Measurements from ENCODE around the gene AMER3. TPM values are rescaled to one million over a fixed set of nuclear protein-coding genes. Genes with fewer than 3 reads are reported as not detected.

The AMER3 gene
- total RNA-seq, 1 experiment from 2014 or later = 0.79 TPM

- Mint-ChIP-seq H3K4me1 (ENCODE audit: low read depth, unreplicated experiment) (no peaks in the 10 kb centered on the region), H3K27ac (ENCODE audit: unreplicated experiment) (no peak overlapping the region), H3K36me3 (ENCODE audit: insufficient read depth, unreplicated experiment) (no peaks in the 10 kb centered on the region), H3K4me3 (ENCODE audit: unreplicated experiment) (no peak overlapping the region), H3K9me3 (ENCODE audit: unreplicated experiment) (no peaks in the 10 kb centered on the region), H3K27me3 (ENCODE audit: insufficient read depth, unreplicated experiment) (peaks cover 7% of the 10 kb centered on the region)
- no peak overlapping the region for H3K4me3 ChIP-seq (ENCODE audit: low read depth, low read length)
- no peak for DNase-seq
- ChIA-PET CTCF (no interaction called here), POLR2A (no interaction called here)
- TF ChIP-seq, protein P1, sequence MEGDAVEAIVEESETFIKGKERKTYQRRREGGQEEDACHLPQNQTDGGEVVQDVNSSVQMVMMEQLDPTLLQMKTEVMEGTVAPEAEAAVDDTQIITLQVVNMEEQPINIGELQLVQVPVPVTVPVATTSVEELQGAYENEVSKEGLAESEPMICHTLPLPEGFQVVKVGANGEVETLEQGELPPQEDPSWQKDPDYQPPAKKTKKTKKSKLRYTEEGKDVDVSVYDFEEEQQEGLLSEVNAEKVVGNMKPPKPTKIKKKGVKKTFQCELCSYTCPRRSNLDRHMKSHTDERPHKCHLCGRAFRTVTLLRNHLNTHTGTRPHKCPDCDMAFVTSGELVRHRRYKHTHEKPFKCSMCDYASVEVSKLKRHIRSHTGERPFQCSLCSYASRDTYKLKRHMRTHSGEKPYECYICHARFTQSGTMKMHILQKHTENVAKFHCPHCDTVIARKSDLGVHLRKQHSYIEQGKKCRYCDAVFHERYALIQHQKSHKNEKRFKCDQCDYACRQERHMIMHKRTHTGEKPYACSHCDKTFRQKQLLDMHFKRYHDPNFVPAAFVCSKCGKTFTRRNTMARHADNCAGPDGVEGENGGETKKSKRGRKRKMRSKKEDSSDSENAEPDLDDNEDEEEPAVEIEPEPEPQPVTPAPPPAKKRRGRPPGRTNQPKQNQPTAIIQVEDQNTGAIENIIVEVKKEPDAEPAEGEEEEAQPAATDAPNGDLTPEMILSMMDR (IDR thresholded peaks at IDR 0.05; ENCODE audit: insufficient read depth in 1 of 2, low read depth in 1 of 2, low read length in 1 of 2, severe bottlenecking in 1 of 2, unreplicated experiment in 1 of 2) = no peak
- no peaks in the 10 kb centered on the region for H3K9me3 ChIP-seq
- no peaks in the 10 kb centered on the region for H3K36me3 ChIP-seq (ENCODE audit: control insufficient read depth, insufficient read depth, low read length)
- BruUV-seq (replicated peaks) = no TSS peak
- intact Hi-C loops (cut with micrococcal nuclease; ENCODE audit: unreplicated experiment) = no loop called here
- no peaks in the 10 kb centered on the region for H3K27me3 ChIP-seq (replicated peaks; ENCODE audit: control insufficient read depth, insufficient read depth, low read length)
- H3K4me1 ChIP-seq = no peaks in the 10 kb centered on the region
Observed at GRCh38 chr2:130765464-130765863, 10.1 kb downstream of the AMER3 start.

- Mint-ChIP-seq H3K9me3 (ENCODE audit: unreplicated experiment) (no peaks in the 10 kb centered on the region), H3K36me3 (ENCODE audit: insufficient read depth, unreplicated experiment) (no peaks in the 10 kb centered on the region), H3K4me1 (ENCODE audit: low read depth, unreplicated experiment) (no peaks in the 10 kb centered on the region), H3K27me3 (ENCODE audit: insufficient read depth, unreplicated experiment) (peaks cover 3% of the 10 kb centered on the region), H3K4me3 (ENCODE audit: unreplicated experiment) (no peak overlapping the region), H3K27ac (ENCODE audit: unreplicated experiment) (no peak overlapping the region)
- Histone ChIP-seq H3K4me1 (no peaks in the 10 kb centered on the region), H3K27me3 (replicated peaks; ENCODE audit: control insufficient read depth, insufficient read depth, low read length) (no peaks in the 10 kb centered on the region), H3K36me3 (ENCODE audit: control insufficient read depth, insufficient read depth, low read length) (no peaks in the 10 kb centered on the region), H3K9me3 (no peaks in the 10 kb centered on the region), H3K4me3 (ENCODE audit: low read depth, low read length) (no peak overlapping the region)
- TF ChIP-seq, protein P1 (IDR thresholded peaks at IDR 0.05; ENCODE audit: insufficient read depth in 1 of 2, low read depth in 1 of 2, low read length in 1 of 2, severe bottlenecking in 1 of 2, unreplicated experiment in 1 of 2) = no peak
- ChIA-PET POLR2A (no interaction called here), CTCF (no interaction called here)
- intact Hi-C loops (cut with micrococcal nuclease; ENCODE audit: unreplicated experiment) = no loop called here
- no TSS peak for BruUV-seq (replicated peaks)
- DNase-seq = no peak
Observed at GRCh38 chr2:130766037-130766436, 10.7 kb downstream of the AMER3 start.

- Mint-ChIP-seq H3K36me3 (ENCODE audit: insufficient read depth, unreplicated experiment) (no peaks in the 10 kb centered on the region), H3K4me1 (ENCODE audit: low read depth, unreplicated experiment) (no peaks in the 10 kb centered on the region), H3K4me3 (ENCODE audit: unreplicated experiment) (no peak overlapping the region), H3K27me3 (ENCODE audit: insufficient read depth, unreplicated experiment) (no peaks in the 10 kb centered on the region), H3K9me3 (ENCODE audit: unreplicated experiment) (no peaks in the 10 kb centered on the region), H3K27ac (ENCODE audit: unreplicated experiment) (no peak overlapping the region)
- intact Hi-C loops (cut with micrococcal nuclease; ENCODE audit: unreplicated experiment) = no loop called here
- Histone ChIP-seq H3K27me3 (replicated peaks; ENCODE audit: control insufficient read depth, insufficient read depth, low read length) (no peaks in the 10 kb centered on the region), H3K36me3 (ENCODE audit: control insufficient read depth, insufficient read depth, low read length) (no peaks in the 10 kb centered on the region), H3K4me1 (no peaks in the 10 kb centered on the region), H3K4me3 (ENCODE audit: low read depth, low read length) (no peak overlapping the region), H3K9me3 (no peaks in the 10 kb centered on the region)
- no TSS peak for BruUV-seq (replicated peaks)
- ChIA-PET POLR2A (no interaction called here), CTCF (no interaction called here)
- TF ChIP-seq, protein P1 (IDR thresholded peaks at IDR 0.05; ENCODE audit: insufficient read depth in 1 of 2, low read depth in 1 of 2, low read length in 1 of 2, severe bottlenecking in 1 of 2, unreplicated experiment in 1 of 2) = no peak
- no peak for DNase-seq
Observed at GRCh38 chr2:130766711-130767407, 11.5 kb downstream of the AMER3 start.

All from Caco-2 (cell line).